Ovary (tissue), 9 donors: ENCODE measurements around the gene HPCA. TPM values are rescaled to one million over a fixed set of nuclear protein-coding genes. Genes with fewer than 3 reads are reported as not detected.

Source experiments
- DNase-seq, 5 donors: peaks; one replicate each; pipeline ENCODE4 v3.0.0-alpha.2; 2019 to 2020
- H3K27ac ChIP-seq, 2 donors: fragments of 200-600 bp; one replicate each; pipeline versions ENCODE4 v1.5.1 to v1.8.0; 2019 to 2022
- H3K27me3 ChIP-seq: fragments of 200-600 bp; one replicate; pipeline ENCODE4 v1.8.0; 2022
- H3K36me3 ChIP-seq: fragments of 200-600 bp; sonication (generic); one replicate; pipeline ENCODE4 v1.5.1; 2019
- H3K4me1 ChIP-seq: one replicate; pipeline ENCODE4 v1.8.1; 2013; ENCODE audit warnings: mild to moderate bottlenecking, moderate library complexity; ENCODE audit not compliant: insufficient read depth
- H3K4me3 ChIP-seq: fragments of 200-600 bp; sonication (generic); one replicate; pipeline ENCODE4 v1.5.1; 2017
- H3K9me3 ChIP-seq, 2 donors: fragments of 200-600 bp in 1 of 2; sonication (generic) in 1 of 2; one replicate each; pipeline versions ENCODE4 v1.5.1 to v1.8.1; 2013 to 2019; ENCODE audit warnings: mild to moderate bottlenecking in 1 of 2, moderate library complexity in 1 of 2
- EP300 ChIP-seq: sonication (generic); formaldehyde crosslinking; IDR thresholded peaks from one replicate; pipeline ENCODE4 v1.6.1; 2017; ENCODE audit warnings: antibody characterized with exemption
- POLR2A ChIP-seq: fragments of 450-650 bp; IDR thresholded peaks from one replicate; pipeline ENCODE4 v1.6.1; 2017; ENCODE audit warnings: antibody characterized with exemption, mild to moderate bottlenecking, moderate library complexity
- WGBS, 3 donors: extraction: QIAGEN DNeasy Blood & Tissue Kit in 1 of 3; methylation state at CpG; one replicate each; pipeline versions ENCODE4 v1.1.5 to v1.1.7; 2013 to 2017; 5-methylcytosine and 5-hydroxymethylcytosine counted together
- intact Hi-C, 4 donors: fragments of 100-400 bp; cut with DNase I; formaldehyde crosslinking; loops; one replicate each; pipeline versions ENCODE4 v1.11.0 to v1.15.1; 2022 to 2023
- polyA plus RNA-seq, 2 donors: library from polyadenylated mRNA; stranded (reverse); fragments of 200-250 nt in 1 of 2; fragments of 350-450 nt in 1 of 2; fragmentation: Illumina TruSeq in 1 of 2; extraction: RNeasy Lipid Tissue Mini Kit (QIAGEN cat#74804) in 1 of 2; gene quantifications; one replicate each; pipeline ENCODE4 v1.2.3, GENCODE V29; 2013 to 2014
- total RNA-seq, 7 donors: library from RNA; depleted of rRNA in 2 of 7; stranded (reverse); fragments of >200 nt in 2 of 7; fragmentation: NEBNext Ultra II Directional in 3 of 7; extraction: Animal tissue kit (Norgen Biotek cat#: 25700) in 3 of 7; gene quantifications; one replicate each; pipeline versions ENCODE4 v1.1.0 to v1.2.4, GENCODE V29; 2016 to 2023
- TF ChIP-seq, protein P1 (sequence below), 3 donors: fragments of 450-650 bp in 2 of 3; fragments of 200-600 bp in 1 of 3; IDR thresholded peaks; one replicate each; pipeline versions ENCODE4 v1.5.1 to v1.8.0; 2016 to 2022; ENCODE audit warnings: antibody characterized with exemption in 3 of 3, mild to moderate bottlenecking in 1 of 3
- donor health status: DM: no; HTN: no; CAD: no; lungs with moderate emphysema.
- donor health status: DM: no; HTN: no; CAD: no.
- donor health status: Bipolar disorder and iron deficiency.
- donor health status: DM: yes; HTN: yes; CAD: no.
- donor health status: DM: no; HTN: no; CAD: no.
- donor health status: DM: yes; HTN: yes; CAD: no.

Gene HPCA
- total and polyA plus RNA-seq, 9 donors, result 0.23 to 1.0 (median 0.68) TPM; not detected in 1

DNA sequence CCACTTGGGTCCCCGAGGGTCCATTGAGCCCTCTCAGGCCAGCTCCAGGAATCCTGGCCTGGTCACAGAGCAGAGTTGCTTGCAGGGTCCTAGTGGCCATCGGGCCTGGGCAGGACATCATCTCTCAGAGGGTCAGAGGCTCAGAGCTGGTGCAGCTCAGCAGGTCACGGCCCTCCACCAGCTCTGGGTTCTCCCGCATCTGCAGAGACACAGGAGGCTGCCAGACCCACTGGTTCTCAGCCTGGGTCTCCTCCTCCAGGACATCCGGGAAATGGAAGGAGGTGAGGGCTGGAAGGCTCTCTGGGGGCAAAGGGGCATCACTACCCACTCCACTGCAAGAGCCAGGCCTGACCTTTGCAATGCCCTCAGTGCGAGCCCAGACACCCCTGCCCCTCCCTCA, 8.4 kb downstream of the HPCA start:
- no peaks in the 10 kb centered on the region for H3K9me3 ChIP-seq
- no peak overlapping the region for H3K27ac ChIP-seq
- H3K27me3 ChIP-seq, result no peaks in the 10 kb centered on the region
- WGBS, 3 donors, result 75 to 80% (median 76%) methylated on average over 6 of the region's 6 CpGs
- intact Hi-C loops, result no loop called here
- H3K4me1 ChIP-seq, result peaks cover 2% of the 10 kb centered on the region
- no peak overlapping the region for H3K4me3 ChIP-seq
- DNase-seq, result peak in 1 of 5 donors; percentile 30
- TF ChIP-seq POLR2A (no peak), EP300 (no peak)
- TF ChIP-seq, protein P1, sequence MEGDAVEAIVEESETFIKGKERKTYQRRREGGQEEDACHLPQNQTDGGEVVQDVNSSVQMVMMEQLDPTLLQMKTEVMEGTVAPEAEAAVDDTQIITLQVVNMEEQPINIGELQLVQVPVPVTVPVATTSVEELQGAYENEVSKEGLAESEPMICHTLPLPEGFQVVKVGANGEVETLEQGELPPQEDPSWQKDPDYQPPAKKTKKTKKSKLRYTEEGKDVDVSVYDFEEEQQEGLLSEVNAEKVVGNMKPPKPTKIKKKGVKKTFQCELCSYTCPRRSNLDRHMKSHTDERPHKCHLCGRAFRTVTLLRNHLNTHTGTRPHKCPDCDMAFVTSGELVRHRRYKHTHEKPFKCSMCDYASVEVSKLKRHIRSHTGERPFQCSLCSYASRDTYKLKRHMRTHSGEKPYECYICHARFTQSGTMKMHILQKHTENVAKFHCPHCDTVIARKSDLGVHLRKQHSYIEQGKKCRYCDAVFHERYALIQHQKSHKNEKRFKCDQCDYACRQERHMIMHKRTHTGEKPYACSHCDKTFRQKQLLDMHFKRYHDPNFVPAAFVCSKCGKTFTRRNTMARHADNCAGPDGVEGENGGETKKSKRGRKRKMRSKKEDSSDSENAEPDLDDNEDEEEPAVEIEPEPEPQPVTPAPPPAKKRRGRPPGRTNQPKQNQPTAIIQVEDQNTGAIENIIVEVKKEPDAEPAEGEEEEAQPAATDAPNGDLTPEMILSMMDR (IDR thresholded peaks at IDR 0.05), result no peak
- no peaks in the 10 kb centered on the region for H3K36me3 ChIP-seq

DNA sequence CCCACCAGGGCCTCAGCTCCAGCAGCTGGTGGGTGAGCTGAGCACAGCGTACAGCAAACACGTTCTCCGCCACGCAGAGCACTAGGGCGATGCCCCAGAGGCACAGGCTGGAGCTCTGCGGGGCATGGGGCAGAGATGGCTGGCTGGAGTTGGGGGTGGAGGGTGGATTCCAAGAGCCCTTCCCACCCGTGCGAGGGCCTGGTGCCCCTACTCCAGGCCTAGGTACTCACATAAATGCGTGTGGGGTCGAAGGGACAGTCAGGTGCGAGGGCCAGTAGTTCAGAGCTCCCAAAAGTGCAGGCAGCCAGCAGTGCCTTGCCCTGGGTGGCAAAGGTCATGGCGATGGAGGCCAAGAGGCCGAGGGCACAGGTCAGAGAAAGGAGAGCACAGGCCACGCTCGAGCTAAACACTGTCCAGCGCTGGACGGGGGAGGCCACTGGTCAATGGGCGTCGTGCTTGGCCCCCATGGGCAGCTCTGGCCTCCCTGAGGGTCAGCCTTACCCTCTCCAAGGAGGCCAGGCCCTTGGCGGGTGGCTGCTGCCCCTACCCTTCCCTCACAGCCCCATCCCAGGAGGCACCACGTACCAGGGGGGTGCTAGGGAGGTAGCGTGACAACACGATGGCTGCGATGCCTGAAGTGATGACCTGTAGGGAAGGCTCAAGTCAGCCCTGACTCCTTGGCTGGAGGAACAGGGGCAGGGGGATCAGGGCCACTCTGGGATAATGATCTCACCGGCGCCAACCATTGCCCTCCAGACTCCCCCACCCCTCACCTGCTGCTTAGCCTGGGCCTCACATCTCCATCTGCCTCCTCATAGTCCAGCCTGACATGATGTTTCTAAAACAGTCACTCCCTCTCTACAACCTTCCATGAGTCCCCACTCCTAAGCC, 9.3 kb downstream of the HPCA start:
- Histone ChIP-seq H3K27ac (no peak overlapping the region), H3K9me3 (no peaks in the 10 kb centered on the region), H3K4me1 (peaks cover 2% of the 10 kb centered on the region), H3K36me3 (no peaks in the 10 kb centered on the region), H3K4me3 (no peak overlapping the region), H3K27me3 (no peaks in the 10 kb centered on the region)
- intact Hi-C loops, result no loop called here
- DNase-seq, result peak in 1 of 5 donors; percentile 35
- TF ChIP-seq EP300 (no peak), POLR2A (no peak)
- TF ChIP-seq, protein P1 (IDR thresholded peaks at IDR 0.05), result no peak
- 87 to 89% (median 88%) methylated on average over 26 of the region's 26 CpGs for WGBS, 3 donors

DNA sequence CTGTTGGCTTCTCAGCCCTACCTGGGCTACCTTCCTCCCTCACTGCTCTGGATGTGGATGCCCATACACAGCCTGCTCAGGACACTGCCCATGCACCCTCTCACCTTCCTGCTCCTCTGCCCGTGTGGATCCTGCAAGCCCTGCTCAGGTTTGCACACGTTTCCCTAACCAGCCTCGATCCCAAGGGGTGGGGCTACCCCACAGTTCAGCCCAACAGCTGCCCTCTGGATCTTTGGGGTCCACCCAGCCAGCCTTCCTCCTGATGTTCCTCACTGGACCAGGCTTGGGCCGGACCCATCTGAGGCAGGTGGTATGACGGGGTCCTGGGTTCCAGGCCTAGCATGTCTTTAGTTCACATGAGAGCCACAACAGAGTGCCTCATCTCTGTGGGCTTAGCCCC, 10.2 kb downstream of the HPCA start:
- peaks cover 2% of the 10 kb centered on the region for H3K4me1 ChIP-seq
- no peak overlapping the region for H3K27ac ChIP-seq
- no peak for DNase-seq
- H3K36me3 ChIP-seq, result no peaks in the 10 kb centered on the region
- no peak for TF ChIP-seq EP300
- no peaks in the 10 kb centered on the region for H3K27me3 ChIP-seq
- H3K9me3 ChIP-seq, result no peaks in the 10 kb centered on the region
- intact Hi-C loops, result no loop called here
- WGBS, 3 donors, result 74 to 80% (median 77%) methylated on average over 5 of the region's 5 CpGs
- H3K4me3 ChIP-seq, result no peak overlapping the region

DNA sequence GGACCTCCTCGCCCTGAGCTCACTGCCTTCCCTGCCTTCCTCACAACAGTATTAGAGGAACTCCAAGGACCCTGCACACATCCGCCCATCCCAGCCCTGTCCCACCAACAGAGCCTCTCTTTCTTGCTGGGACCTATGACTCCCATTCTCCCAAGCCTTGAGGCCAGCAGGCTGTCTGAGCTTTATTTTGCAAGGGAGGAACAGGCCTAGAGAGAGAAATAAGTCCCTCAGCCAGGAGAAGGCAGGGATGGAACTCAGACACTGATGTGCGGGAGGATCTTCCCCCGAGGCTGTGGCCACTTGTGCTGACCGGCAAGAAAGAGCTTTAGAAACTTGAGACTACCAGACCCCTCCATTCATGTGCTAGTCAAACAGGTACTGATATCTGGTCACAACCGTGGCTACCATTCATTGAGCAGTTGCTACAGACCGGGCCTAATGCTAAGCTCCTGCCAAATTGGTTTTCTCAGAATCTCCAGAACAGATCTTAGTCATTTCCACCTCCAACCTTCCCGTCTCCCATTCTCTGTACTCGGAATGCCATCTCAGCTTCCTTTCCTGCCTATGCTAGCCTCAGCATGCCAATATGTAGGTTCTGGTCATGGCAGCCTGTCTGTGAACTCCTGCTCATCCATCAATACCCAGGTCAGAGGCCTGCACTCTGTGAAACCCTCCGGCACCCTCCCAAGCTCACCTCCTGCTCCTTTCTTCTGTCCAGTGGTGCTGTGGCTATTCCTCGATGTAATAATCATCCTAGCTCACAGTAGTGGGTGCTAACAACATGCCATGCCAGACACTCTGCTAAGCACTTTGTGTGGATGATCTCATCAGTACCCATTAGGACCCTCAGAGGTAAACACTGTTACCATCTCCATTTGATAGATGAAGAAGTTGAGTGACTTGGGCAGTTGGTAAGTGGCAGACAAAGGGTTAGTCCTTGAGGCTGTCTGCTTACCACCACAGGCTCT, 11.1 kb downstream of the HPCA start:
- no peaks in the 10 kb centered on the region for H3K36me3 ChIP-seq
- TF ChIP-seq POLR2A (no peak), EP300 (no peak)
- TF ChIP-seq, protein P1 (IDR thresholded peaks at IDR 0.05), result no peak
- intact Hi-C loops, result no loop called here
- H3K27ac ChIP-seq, result no peak overlapping the region
- DNase-seq, result no peak
- no peaks in the 10 kb centered on the region for H3K27me3 ChIP-seq
- no peaks in the 10 kb centered on the region for H3K9me3 ChIP-seq
- 75 to 80% (median 76%) methylated on average over 11 of the region's 11 CpGs for WGBS, 3 donors
- peaks cover 2% of the 10 kb centered on the region for H3K4me1 ChIP-seq
- H3K4me3 ChIP-seq, result no peak overlapping the region
